ENCODE measurements around the gene LARP1.

DNA sequence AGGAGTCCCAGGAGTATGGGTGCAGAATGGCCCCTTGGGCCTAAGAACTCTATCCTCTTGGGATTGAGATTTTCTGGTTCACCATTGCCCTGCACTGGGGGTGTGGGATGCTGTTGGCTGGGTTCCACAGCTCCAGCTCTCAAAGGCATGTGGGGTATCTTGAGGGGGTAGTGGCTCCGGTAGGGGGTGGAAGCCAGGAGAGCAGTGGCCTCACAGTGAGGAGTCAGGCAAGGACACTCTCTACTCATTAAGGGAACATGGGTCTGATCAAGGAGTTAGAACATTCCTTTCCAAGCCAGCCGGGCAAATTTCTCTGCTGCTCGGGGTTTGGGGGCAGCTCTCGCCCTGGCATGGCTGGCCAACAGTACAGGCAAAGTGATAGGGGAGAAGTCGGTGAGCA lies 33.0 kb downstream of the LARP1 start:
- TF ChIP-seq, protein P1, sequence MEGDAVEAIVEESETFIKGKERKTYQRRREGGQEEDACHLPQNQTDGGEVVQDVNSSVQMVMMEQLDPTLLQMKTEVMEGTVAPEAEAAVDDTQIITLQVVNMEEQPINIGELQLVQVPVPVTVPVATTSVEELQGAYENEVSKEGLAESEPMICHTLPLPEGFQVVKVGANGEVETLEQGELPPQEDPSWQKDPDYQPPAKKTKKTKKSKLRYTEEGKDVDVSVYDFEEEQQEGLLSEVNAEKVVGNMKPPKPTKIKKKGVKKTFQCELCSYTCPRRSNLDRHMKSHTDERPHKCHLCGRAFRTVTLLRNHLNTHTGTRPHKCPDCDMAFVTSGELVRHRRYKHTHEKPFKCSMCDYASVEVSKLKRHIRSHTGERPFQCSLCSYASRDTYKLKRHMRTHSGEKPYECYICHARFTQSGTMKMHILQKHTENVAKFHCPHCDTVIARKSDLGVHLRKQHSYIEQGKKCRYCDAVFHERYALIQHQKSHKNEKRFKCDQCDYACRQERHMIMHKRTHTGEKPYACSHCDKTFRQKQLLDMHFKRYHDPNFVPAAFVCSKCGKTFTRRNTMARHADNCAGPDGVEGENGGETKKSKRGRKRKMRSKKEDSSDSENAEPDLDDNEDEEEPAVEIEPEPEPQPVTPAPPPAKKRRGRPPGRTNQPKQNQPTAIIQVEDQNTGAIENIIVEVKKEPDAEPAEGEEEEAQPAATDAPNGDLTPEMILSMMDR (conservative IDR thresholded peaks at IDR 0.05; ENCODE audit: low read length): no peak
- no peak for TF ChIP-seq EZH2phosphoT487 (IDR thresholded peaks at IDR 0.05; ENCODE audit: borderline replicate concordance)
